Heart right ventricle (tissue), 16 donors: ENCODE measurements around the gene IGF2BP3. TPM values are rescaled to one million over a fixed set of nuclear protein-coding genes. Genes with fewer than 3 reads are reported as not detected.

ENCODE experiments used
- ATAC-seq, 8 donors: fragments of 200-7000 bp; cut with Tn5 transposase; one replicate each; pipeline ENCODE4 v1.9.1; 2020; ENCODE audit warnings: mild to moderate bottlenecking in 8 of 8, moderate library complexity in 8 of 8, moderate number of reproducible peaks in 1 of 8
- DNase-seq, 2 donors: peaks; one replicate each; pipeline ENCODE4 v3.0.0-alpha.2; 2020
- H3K27ac ChIP-seq, 10 donors: fragments of 200-600 bp; sonication (generic) in 2 of 10; one replicate each; pipeline versions ENCODE4 v1.5.0 to v1.8.0; 2020 to 2022; ENCODE audit warnings: mild to moderate bottlenecking in 3 of 10
- H3K27me3 ChIP-seq, 7 donors: fragments of 200-600 bp; one replicate each; pipeline ENCODE4 v1.8.0; 2021 to 2022; ENCODE audit warnings: mild to moderate bottlenecking in 2 of 7
- H3K36me3 ChIP-seq, 9 donors: fragments of 200-600 bp; sonication (generic) in 1 of 9; one replicate each; pipeline versions ENCODE4 v1.5.0 to v1.8.0; 2020 to 2022; ENCODE audit warnings: mild to moderate bottlenecking in 2 of 9
- H3K4me1 ChIP-seq, 9 donors: fragments of 200-600 bp; sonication (generic) in 1 of 9; one replicate each; pipeline versions ENCODE4 v1.5.0 to v1.8.0; 2020 to 2022; ENCODE audit warnings: mild to moderate bottlenecking in 4 of 9
- H3K4me3 ChIP-seq, 10 donors: fragments of 200-600 bp; sonication (generic) in 2 of 10; one replicate each; pipeline versions ENCODE4 v1.5.0 to v1.8.0; 2020 to 2022; ENCODE audit warnings: mild to moderate bottlenecking in 7 of 10, moderate library complexity in 2 of 10
- H3K9me3 ChIP-seq, 11 donors: fragments of 200-600 bp in 10 of 11; sonication (generic) in 2 of 11; one replicate each; pipeline versions ENCODE4 v1.5.0 to v1.8.0; 2013 to 2022; ENCODE audit warnings: mild to moderate bottlenecking in 2 of 11, control low read depth in 1 of 11, moderate library complexity in 1 of 11
- WGBS, 2 donors: extraction: QIAGEN DNeasy Blood & Tissue Kit; methylation state at CpG; one replicate each; pipeline ENCODE4 v1.1.7; 2013; ENCODE audit warnings: inconsistent platforms in 1 of 2; 5-methylcytosine and 5-hydroxymethylcytosine counted together
- intact Hi-C, 10 donors: fragments of 100-400 bp; cut with DNase I; formaldehyde crosslinking; loops; one replicate each; pipeline versions ENCODE4 v1.11.1 to v1.14.2; 2022
- polyA plus RNA-seq, 2 donors: library from polyadenylated mRNA; stranded (reverse); fragments of 200-250 nt; gene quantifications; one replicate each; pipeline ENCODE4 v1.2.3, GENCODE V29; 2013
- total RNA-seq, 10 donors: library from RNA; stranded (reverse); fragmentation: NEBNext Ultra II Directional in 3 of 10; extraction: Animal tissue kit (Norgen Biotek cat#: 25700) in 3 of 10; gene quantifications; one replicate each; pipeline versions ENCODE4 v1.2.1 to v1.2.4, GENCODE V29; 2021 to 2023
- TF ChIP-seq, protein P1 (sequence below), 9 donors: fragments of 200-600 bp; sonication (generic) in 2 of 9; IDR thresholded peaks; one replicate each; pipeline versions ENCODE4 v1.5.0 to v1.8.0; 2021 to 2022; ENCODE audit warnings: antibody characterized with exemption in 9 of 9, mild to moderate bottlenecking in 5 of 9, moderate library complexity in 1 of 9
- donor health status: Arrhythmogenic right ventricular cardiomyopathy.
- donor health status: ischemic (EF 13 %, LVEDD 7.1; RV severe dilation, severe dysfunction).
- donor health status: healthy with polysubstance abuse.
- donor health status: DM: no; HTN: yes; CAD: no.
- donor health status: DM: no; HTN: no; CAD: no.
- donor health status: ischemic (EF 25% LVEDD 6.9; RV normal size, moderate dysfunction).
- donor health status: ischemic (EF 25% LVEDD 5.7; RV mildly dilated, moderate dysfunction).
- donor health status: healthy.
- donor health status: DM: yes; HTN: yes; CAD: no.
- donor health status: Ischemic cardiomyopathy.
- donor health status: ischemic (EF 35%, LVEDD 5.7; RV mildly dilated, moderate dysfunction).
- donor health status: nonischemic (EF 11% LVEDD 7.7; RV severe dilation, severe dysfunction).
- donor health status: DM: yes; HTN: yes; CAD: no.
- donor health status: PGD.
- donor health status: ischemic (EF 29% LVEDD 5.4; RV normal size, mild dysfunction).
- donor health status: nonischemic (EF 23%, LVEDD 6.1; RV moderate dilation, normal function).

IGF2BP3 gene
- total and polyA plus RNA-seq, 12 donors, result 0.16 to 0.60 (median 0.34) TPM; not detected in 8

- DNase-seq (no peak), ATAC-seq (no peak)
- no peaks in the 10 kb centered on the region for H3K36me3 ChIP-seq
- peak overlapping the region in 1 of 10 donors; percentile 44 for H3K4me3 ChIP-seq
- H3K27ac ChIP-seq, result no peak overlapping the region
- H3K4me1 ChIP-seq, result peaks cover 11 to 46% (median 37%) of the 10 kb centered on the region in 9 donors
- TF ChIP-seq, protein P1, sequence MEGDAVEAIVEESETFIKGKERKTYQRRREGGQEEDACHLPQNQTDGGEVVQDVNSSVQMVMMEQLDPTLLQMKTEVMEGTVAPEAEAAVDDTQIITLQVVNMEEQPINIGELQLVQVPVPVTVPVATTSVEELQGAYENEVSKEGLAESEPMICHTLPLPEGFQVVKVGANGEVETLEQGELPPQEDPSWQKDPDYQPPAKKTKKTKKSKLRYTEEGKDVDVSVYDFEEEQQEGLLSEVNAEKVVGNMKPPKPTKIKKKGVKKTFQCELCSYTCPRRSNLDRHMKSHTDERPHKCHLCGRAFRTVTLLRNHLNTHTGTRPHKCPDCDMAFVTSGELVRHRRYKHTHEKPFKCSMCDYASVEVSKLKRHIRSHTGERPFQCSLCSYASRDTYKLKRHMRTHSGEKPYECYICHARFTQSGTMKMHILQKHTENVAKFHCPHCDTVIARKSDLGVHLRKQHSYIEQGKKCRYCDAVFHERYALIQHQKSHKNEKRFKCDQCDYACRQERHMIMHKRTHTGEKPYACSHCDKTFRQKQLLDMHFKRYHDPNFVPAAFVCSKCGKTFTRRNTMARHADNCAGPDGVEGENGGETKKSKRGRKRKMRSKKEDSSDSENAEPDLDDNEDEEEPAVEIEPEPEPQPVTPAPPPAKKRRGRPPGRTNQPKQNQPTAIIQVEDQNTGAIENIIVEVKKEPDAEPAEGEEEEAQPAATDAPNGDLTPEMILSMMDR (IDR thresholded peaks at IDR 0.05), result no peak
- H3K9me3 ChIP-seq, result no peaks in the 10 kb centered on the region
- 19% methylated on average over 11 of the region's 11 CpGs for WGBS, 2 donors
- intact Hi-C loops, result no loop called here
- H3K27me3 ChIP-seq, result peaks cover 38 to 100% (median 99%) of the 10 kb centered on the region in 7 donors
Observed at GRCh38 chr7:23467291-23467805, 2.9 kb downstream of the IGF2BP3 start.

DNA sequence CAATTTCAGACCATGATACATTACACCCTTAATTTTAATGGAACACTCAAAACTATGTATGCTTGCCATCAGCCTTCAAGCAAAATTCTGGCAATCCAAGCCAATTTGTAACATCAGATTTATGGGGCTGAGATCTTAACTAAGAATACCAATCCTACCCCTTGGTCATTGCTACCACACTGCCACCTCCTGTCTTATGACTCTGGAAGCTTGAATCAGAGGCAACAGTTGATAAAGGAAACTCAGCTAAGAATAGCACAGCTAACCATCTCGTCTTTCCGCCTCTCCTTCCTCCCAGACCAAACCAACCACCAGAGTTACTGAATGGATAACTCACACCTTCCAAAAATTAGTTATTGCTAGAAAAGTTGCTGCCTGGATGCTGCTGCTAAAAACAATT, 7.4 kb downstream of the IGF2BP3 start:
- H3K4me1 ChIP-seq, result peaks cover 0 to 6% (median 4%) of the 10 kb centered on the region in 9 donors
- peaks cover 3 to 98% (median 97%) of the 10 kb centered on the region in 7 donors for H3K27me3 ChIP-seq
- H3K27ac ChIP-seq, result no peak overlapping the region
- TF ChIP-seq, protein P1 (IDR thresholded peaks at IDR 0.05), result peak in 7 of 9 donors; percentile 31 to 56 (median 46)
- DNase-seq (no peak), ATAC-seq (peak in 7 of 8 donors; percentile 62 to 93 (median 72))
- H3K9me3 ChIP-seq, result no peaks in the 10 kb centered on the region
- H3K4me3 ChIP-seq, result no peak overlapping the region
- H3K36me3 ChIP-seq, result no peaks in the 10 kb centered on the region
- 7 to 9% methylated on average over 2 of the region's 2 CpGs for WGBS, 2 donors
- intact Hi-C loops, result loop anchor here in 6 of 10 donors (1.0 to 5.0 kb wide), 4 partner anchors 186 to 191 kb away; no protein-coding TSS in a partner anchor

- WGBS, 2 donors, result 81% methylated on average over 3 of the region's 3 CpGs
- H3K4me1 ChIP-seq, result no peaks in the 10 kb centered on the region
- H3K4me3 ChIP-seq, result no peak overlapping the region
- ATAC-seq (no peak), DNase-seq (no peak)
- intact Hi-C loops, result loop anchor here in 1 of 10 donors (5.0 kb wide), 1 partner anchor 181 kb away; no protein-coding TSS in a partner anchor
- H3K36me3 ChIP-seq, result no peaks in the 10 kb centered on the region
- TF ChIP-seq, protein P1 (IDR thresholded peaks at IDR 0.05), result no peak
- H3K27me3 ChIP-seq, result peaks cover 0 to 94% (median 89%) of the 10 kb centered on the region in 7 donors
- no peak overlapping the region for H3K27ac ChIP-seq
- H3K9me3 ChIP-seq, result no peaks in the 10 kb centered on the region
Observed at GRCh38 chr7:23458044-23458443, 12.2 kb downstream of the IGF2BP3 start.

- Histone ChIP-seq H3K4me1 (no peaks in the 10 kb centered on the region), H3K36me3 (no peaks in the 10 kb centered on the region), H3K9me3 (no peaks in the 10 kb centered on the region), H3K4me3 (no peak overlapping the region), H3K27ac (no peak overlapping the region), H3K27me3 (peaks cover 0 to 92% (median 79%) of the 10 kb centered on the region in 7 donors)
- TF ChIP-seq, protein P1 (IDR thresholded peaks at IDR 0.05), result no peak
- DNase-seq (no peak), ATAC-seq (no peak)
- intact Hi-C loops, result loop anchor here in 1 of 10 donors (5.0 kb wide), 1 partner anchor 179 kb away; no protein-coding TSS in a partner anchor
- WGBS, 2 donors, result 92 to 95% methylated on average over 3 of the region's 3 CpGs
Observed at GRCh38 chr7:23456093-23456492, 14.2 kb downstream of the IGF2BP3 start.
